AG09309 (cell line): ENCODE measurements around the gene KCNK17.
A peak's percentile ranks its signal among the peaks of the same experiment; 100 is the strongest.

Experiments used
- DNase-seq: peaks from one replicate; pipeline ENCODE4 v3.0.0-alpha.2; 2010; ENCODE audit warnings: low read depth
- H3K4me3 ChIP-seq: 2 replicates; pipeline ENCODE4 v1.5.1; 2011; ENCODE audit warnings: mild to moderate bottlenecking, low read depth, low read length, moderate library complexity; ENCODE audit not compliant: control insufficient read depth
- CTCF ChIP-seq: IDR thresholded peaks from 2 replicates; pipeline ENCODE4 v1.5.1; 2011; ENCODE audit warnings: mild to moderate bottlenecking, low read depth, low read length, inconsistent platforms; ENCODE audit not compliant: insufficient read depth, control insufficient read depth; ENCODE audit errors: missing control alignments

KCNK17 gene

DNA sequence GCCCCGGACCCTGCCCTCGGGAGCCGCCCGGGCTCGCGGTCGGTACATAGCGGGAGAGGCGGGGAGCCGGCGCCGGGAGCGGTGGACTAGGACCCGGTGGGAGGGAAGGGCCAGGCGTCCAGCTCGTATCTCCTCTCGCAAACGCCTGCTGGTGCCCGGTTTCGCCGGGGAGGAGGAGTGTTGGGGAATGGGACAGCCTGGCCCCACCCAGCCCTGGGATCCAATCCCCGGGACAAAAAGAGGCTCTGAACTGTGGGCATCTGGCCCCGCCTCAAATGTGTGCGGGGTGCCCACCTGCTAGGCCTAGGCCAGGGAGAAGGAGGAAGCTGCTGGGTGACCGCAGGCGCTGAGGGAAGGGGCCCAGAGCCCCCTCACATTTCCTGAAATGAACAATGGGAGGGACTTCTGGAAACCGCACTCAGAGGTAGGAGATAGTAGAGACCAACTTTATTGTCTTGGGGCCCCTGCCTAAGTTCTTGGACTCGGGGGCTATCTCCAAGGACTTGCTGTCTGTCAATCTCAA lies at the start of gene KCNK17:
Gene KCNK17, minus strand, starts transcription at position 147 of the 523 bp plus-strand sequence. Its CDS starts 99 bp downstream, at position 48.
- no peak for TF ChIP-seq CTCF
- no peak for DNase-seq
- H3K4me3 ChIP-seq = no peak within 1 kb of the TSS

DNA sequence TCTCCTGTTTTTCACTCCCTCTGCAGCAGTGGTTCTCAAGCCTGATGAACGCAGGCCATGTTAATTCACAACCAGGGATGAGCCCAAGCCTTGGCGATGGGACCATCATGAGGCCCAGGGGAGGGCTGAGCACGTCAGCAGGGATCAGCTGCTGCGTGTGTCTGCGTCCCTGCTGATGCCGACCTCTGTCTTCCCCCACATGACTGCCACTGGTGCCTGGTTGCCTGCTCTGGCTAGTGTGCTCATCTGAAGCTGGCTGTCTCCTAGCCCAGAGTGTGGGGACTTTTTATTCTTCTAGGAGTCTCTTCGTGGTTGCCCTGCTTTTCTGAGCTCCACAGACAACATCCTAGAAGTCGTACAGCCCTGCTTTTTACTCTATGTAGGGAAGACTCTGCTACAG lies 49.1 kb upstream of the KCNK17 start:
- no peak for DNase-seq
- H3K4me3 ChIP-seq = no peak overlapping the region
- TF ChIP-seq CTCF = no peak

- DNase-seq = no peak
- no peak overlapping the region for H3K4me3 ChIP-seq
- peak; percentile 27 for TF ChIP-seq CTCF
Measured at GRCh38 chr6:39362487-39362865, 48.3 kb upstream of the KCNK17 start.

DNA sequence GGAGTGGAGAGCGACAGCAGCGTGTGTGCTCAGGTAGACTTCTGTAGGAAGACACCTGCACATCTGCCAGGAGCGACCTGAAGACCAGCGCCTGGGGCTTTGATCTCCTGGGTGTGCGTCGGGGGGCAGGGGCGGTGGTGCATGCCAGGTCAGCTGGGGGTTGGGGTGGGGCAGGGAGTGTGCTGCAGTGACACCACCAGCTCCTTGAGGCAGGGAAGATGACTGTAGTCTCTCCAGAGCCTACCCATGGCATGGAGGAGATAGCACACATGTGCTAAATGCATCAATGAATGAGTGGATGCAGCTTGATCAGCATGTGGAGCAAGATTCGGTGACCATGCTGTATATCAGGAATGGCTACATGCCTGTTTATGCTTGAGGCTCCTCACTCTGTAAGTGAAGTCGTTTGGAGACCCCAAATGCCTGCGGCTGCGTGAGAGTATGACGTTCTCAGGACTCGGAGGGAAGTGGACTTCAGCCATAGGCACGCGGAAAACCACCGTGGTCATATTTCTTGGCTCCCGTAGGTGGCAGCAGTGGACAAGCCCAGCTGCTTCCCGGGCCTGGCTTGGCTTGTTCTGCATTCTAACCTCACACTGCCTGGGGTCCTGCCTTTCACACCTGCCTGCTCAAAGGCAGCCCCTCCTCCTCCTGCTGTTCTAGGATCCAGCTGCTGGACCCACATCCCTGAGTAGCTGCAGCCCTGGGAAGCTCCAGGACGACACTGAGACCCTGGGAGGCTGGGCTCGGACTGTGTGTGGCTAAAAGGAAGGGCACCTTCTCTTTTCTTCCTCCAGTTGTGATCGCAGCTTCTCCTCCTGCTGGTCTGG lies 47.7 kb upstream of the KCNK17 start:
- TF ChIP-seq CTCF = peak; percentile 91
- DNase-seq = peak; percentile 27
- no peak overlapping the region for H3K4me3 ChIP-seq

DNA sequence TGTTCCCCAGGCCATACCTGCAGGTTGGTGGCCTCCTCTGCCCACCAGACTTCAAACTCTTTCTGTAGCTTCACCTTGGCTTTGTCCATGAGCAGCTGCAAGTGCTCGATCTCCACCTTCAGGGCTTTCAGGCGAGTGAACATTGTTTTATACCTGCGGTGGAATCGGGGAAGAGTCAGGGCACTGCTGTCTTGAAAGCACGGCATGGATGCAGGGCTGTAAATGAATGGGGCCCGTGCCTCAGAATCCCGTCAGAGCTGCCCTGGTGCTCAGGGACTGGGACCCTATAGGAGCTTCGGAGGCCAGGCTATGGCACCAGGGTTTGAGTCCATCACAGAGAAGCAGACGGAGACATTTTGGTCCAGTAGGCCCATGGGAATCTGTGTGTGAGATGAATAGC lies 46.2 kb upstream of the KCNK17 start:
- no peak overlapping the region for H3K4me3 ChIP-seq
- no peak for TF ChIP-seq CTCF
- no peak for DNase-seq

DNA sequence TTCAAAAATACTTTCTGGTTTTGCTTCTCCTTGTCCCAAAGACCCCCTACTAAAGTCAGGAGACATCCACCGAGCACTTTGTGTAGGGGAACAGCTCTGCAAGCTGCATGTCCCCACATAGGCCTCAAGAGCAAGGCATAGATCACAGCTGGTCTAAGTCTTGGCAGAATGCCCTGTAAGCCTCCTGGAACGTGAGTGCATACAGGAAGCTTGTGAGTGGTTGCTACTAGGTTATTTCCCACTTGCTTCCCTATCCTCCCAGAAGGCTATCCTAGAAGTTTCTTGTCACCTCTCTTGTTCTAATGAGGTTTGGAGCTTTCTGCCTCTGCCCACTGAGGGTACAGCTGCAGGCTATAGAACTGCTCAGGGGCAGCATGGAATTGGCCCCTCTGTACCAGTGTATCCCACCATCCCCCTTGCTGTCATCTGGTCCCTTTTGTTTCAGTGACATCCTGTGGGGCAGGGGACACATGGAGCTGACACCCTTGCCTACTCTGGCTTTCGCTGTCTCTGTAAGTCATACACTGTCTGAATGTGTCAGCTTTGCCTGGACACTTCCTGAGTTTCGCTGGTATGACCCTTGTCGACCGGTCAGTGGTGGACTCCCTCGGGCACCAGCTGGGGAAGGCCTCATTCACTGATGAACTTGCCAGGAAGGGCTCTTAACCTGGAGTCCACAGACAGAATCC lies 43.9 kb upstream of the KCNK17 start:
- DNase-seq = no peak

More for the DNA sequence above, 43.9 kb upstream of the KCNK17 start:
- TF ChIP-seq CTCF = no peak
- H3K4me3 ChIP-seq = no peak overlapping the region
